ENCODE data around the gene KCNS1.

DNA sequence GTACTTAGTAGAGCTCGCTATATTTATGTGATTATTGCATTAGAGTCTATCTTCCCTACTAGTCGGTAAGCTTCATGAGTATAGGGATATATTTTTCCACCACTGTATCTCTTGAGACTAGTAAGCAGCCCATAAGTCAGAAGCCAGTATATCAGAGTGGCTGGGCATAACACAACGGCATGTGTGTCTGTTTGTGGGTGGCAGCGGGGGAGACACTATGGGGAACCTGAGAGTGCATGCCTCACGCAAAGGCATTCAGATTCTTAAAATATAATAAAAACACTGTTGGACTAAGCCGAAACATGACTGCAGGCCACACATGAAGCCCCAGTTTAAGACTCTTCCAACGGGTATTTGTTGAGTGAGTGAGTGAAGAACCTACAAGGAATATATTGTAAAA is 8.0 kb downstream of the KCNS1 start:
- TF ChIP-seq POLR2A (IDR thresholded peaks at IDR 0.05; ENCODE audit: control extremely low read depth in 1 of 2, low read depth in 2 of 2, low read length in 2 of 2) (no peak), RFX5 (IDR thresholded peaks at IDR 0.05; ENCODE audit: borderline replicate concordance, low read depth, low read length) (no peak), YY1 (IDR thresholded peaks at IDR 0.05; ENCODE audit: low read depth, low read length) (no peak), POLR2AphosphoS5 (IDR thresholded peaks at IDR 0.05; ENCODE audit: low read depth, low read length) (no peak), SP1 (IDR thresholded peaks at IDR 0.05; ENCODE audit: low read depth, low read length) (no peak), TAF1 (IDR thresholded peaks at IDR 0.05; ENCODE audit: low read depth, low read length) (no peak), GTF2F1 (IDR thresholded peaks at IDR 0.05; ENCODE audit: borderline replicate concordance, low read depth, low read length) (no peak), RXRA (IDR thresholded peaks at IDR 0.05; ENCODE audit: insufficient read depth, low read depth, low read length) (no peak), KDM1A (IDR thresholded peaks at IDR 0.05; ENCODE audit: borderline replicate concordance, low read length) (no peak)
- TF ChIP-seq, protein P1, sequence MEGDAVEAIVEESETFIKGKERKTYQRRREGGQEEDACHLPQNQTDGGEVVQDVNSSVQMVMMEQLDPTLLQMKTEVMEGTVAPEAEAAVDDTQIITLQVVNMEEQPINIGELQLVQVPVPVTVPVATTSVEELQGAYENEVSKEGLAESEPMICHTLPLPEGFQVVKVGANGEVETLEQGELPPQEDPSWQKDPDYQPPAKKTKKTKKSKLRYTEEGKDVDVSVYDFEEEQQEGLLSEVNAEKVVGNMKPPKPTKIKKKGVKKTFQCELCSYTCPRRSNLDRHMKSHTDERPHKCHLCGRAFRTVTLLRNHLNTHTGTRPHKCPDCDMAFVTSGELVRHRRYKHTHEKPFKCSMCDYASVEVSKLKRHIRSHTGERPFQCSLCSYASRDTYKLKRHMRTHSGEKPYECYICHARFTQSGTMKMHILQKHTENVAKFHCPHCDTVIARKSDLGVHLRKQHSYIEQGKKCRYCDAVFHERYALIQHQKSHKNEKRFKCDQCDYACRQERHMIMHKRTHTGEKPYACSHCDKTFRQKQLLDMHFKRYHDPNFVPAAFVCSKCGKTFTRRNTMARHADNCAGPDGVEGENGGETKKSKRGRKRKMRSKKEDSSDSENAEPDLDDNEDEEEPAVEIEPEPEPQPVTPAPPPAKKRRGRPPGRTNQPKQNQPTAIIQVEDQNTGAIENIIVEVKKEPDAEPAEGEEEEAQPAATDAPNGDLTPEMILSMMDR (IDR thresholded peaks at IDR 0.05; ENCODE audit: control extremely low read depth in 1 of 3, insufficient read depth in 1 of 3, low read depth in 1 of 3, low read length in 3 of 3) = no peak
- TF ChIP-seq, protein P2, sequence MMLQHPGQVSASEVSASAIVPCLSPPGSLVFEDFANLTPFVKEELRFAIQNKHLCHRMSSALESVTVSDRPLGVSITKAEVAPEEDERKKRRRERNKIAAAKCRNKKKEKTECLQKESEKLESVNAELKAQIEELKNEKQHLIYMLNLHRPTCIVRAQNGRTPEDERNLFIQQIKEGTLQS (IDR thresholded peaks at IDR 0.05; ENCODE audit: insufficient read depth, low read depth, low read length) = no peak
